Neural cell (in vitro differentiated cells): Measurements from ENCODE around the gene POPDC2.

Experiments used
- TAF1 ChIP-seq: IDR thresholded peaks from 2 replicates; pipeline ENCODE4 v1.6.1; 2012; ENCODE audit warnings: low read depth
- TF ChIP-seq, protein P1 (sequence below): fragments of 450-650 bp; IDR thresholded peaks from 2 replicates; pipeline ENCODE4 v1.5.1; 2014; ENCODE audit warnings: antibody characterized with exemption, mild to moderate bottlenecking, moderate library complexity; ENCODE audit not compliant: poor library complexity, severe bottlenecking

DNA sequence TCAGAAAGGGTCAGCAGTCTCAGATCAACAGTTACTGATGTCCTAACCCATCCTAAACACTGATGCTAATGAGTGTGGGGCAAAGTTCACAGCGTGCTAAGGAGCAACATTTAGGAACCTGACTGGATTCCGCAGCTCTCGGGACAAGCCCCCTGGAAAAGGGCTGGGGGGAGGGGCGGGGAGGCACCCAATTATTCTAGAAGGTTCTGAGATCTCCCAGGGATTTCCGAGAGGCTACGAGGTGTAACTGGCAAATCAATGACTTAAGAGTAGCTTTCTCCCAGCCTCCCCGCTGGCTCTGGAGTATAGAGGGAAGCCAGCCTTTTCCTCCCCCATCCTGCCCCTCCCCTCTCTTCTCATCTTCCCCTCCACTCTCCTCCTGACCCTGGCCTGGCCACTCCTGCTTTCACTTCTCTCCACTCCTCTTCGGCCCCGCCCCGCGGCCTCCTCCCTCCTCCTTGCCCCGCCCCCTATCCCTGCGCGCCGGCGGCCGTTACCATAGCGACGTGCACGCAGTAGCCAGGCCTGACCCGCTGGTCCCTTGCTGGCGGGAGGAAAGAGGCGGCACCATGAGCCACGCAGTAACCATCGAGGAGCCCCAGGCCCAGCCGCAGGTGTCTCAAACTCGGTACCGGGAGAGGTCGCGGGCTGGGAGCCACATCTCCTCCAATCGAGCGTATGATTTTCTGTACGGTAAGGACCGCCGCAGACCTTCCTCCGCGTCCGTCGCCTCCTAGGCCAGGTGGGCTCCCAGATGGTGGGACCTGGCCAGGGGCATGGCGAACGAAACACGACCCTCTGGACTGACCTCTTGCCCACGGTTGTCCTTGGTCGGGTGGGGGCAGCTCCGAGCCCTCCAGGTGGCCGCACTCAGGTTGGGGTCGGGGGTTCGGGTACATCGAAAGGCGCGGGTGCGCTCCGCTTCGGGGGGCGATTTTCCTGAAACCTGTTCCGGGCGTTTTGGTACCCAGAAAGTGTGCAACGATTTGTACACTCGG lies 42.4 kb upstream of the POPDC2 start, which contains the start of gene CFAP91:
- TF ChIP-seq, protein P1, sequence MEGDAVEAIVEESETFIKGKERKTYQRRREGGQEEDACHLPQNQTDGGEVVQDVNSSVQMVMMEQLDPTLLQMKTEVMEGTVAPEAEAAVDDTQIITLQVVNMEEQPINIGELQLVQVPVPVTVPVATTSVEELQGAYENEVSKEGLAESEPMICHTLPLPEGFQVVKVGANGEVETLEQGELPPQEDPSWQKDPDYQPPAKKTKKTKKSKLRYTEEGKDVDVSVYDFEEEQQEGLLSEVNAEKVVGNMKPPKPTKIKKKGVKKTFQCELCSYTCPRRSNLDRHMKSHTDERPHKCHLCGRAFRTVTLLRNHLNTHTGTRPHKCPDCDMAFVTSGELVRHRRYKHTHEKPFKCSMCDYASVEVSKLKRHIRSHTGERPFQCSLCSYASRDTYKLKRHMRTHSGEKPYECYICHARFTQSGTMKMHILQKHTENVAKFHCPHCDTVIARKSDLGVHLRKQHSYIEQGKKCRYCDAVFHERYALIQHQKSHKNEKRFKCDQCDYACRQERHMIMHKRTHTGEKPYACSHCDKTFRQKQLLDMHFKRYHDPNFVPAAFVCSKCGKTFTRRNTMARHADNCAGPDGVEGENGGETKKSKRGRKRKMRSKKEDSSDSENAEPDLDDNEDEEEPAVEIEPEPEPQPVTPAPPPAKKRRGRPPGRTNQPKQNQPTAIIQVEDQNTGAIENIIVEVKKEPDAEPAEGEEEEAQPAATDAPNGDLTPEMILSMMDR: no peak
- no peak for TF ChIP-seq TAF1
